HG02840 (cell line): ENCODE data around the gene RPL29.

Source experiments
- ATAC-seq: cut with Tn5 transposase; IDR thresholded peaks from one replicate; pipeline ENCODE4 v1.9.1; 2021; ENCODE audit warnings: mild to moderate bottlenecking, moderate library complexity, moderate number of reproducible peaks; ENCODE audit not compliant: unreplicated experiment, low FRiP score

Gene RPL29

GRCh38 chr3:51968170-51968775 lies 27.4 kb downstream of the RPL29 start:
- ATAC-seq = no peak

GRCh38 chr3:51967384-51968169 lies 28.1 kb downstream of the RPL29 start, which contains the start of gene PCBP4:
Gene PCBP4, minus strand, starts transcription at chr3:51967454. Its CDS starts 6,214 bp downstream, at chr3:51961240.
- ATAC-seq = no peak

- ATAC-seq = no peak
Observed at GRCh38 chr3:51966922-51967383, 28.7 kb downstream of the RPL29 start.

- ATAC-seq = no peak
Observed at GRCh38 chr3:51966486-51966885, 29.2 kb downstream of the RPL29 start.

- no peak for ATAC-seq
Observed at GRCh38 chr3:51966016-51966415, 29.7 kb downstream of the RPL29 start.

GRCh38 chr3:51964521-51964920 lies 31.2 kb downstream of the RPL29 start:
- no peak for ATAC-seq

- no peak for ATAC-seq
Observed at GRCh38 chr3:51963951-51964451, 31.7 kb downstream of the RPL29 start.

- ATAC-seq = no peak
Observed at GRCh38 chr3:51962854-51963530, 32.7 kb downstream of the RPL29 start.

- no peak for ATAC-seq
Observed at GRCh38 chr3:51961602-51962569, 33.8 kb downstream of the RPL29 start.

GRCh38 chr3:51961011-51961410 lies 34.7 kb downstream of the RPL29 start:
- no peak for ATAC-seq

- no peak for ATAC-seq
Observed at GRCh38 chr3:51960386-51960785, 35.3 kb downstream of the RPL29 start.

- no peak for ATAC-seq
Observed at GRCh38 chr3:51959651-51960050, 36.0 kb downstream of the RPL29 start.

- ATAC-seq = no peak
Observed at GRCh38 chr3:51958603-51959521, 36.8 kb downstream of the RPL29 start.

GRCh38 chr3:51957520-51958205 lies 38.0 kb downstream of the RPL29 start:
- no peak for ATAC-seq

GRCh38 chr3:51955893-51956770 lies 39.6 kb downstream of the RPL29 start:
- no peak for ATAC-seq

GRCh38 chr3:51955175-51955892 lies 40.4 kb downstream of the RPL29 start, which contains the start of gene GPR62:
Gene GPR62, plus strand, starts transcription at chr3:51955381. Its CDS starts 272 bp downstream, at chr3:51955653.
- ATAC-seq = no peak

GRCh38 chr3:51954713-51955112 lies 41.0 kb downstream of the RPL29 start:
- no peak for ATAC-seq
